Renal cortex interstitium (tissue), 11 donors: ENCODE data around the gene ERCC2. TPM values are rescaled to one million over a fixed set of nuclear protein-coding genes. Genes with fewer than 3 reads are reported as not detected.

Experiments used
- DNase-seq, 11 donors: peaks; one replicate each; pipeline ENCODE4 v3.0.0-alpha.2; 2013; ENCODE audit warnings: low read depth in 9 of 11, low spot score in 4 of 11; ENCODE audit errors: extremely low read depth in 1 of 11
- polyA plus RNA-seq, 3 donors: library from polyadenylated mRNA; unstranded; fragments of 120-200 nt; gene quantifications; one replicate each; pipeline ENCODE4 v1.2.1, GENCODE V29; 2013; ENCODE audit not compliant: insufficient read length in 3 of 3

The ERCC2 gene
- polyA plus RNA-seq, 3 donors = 33.5 to 36.9 (median 35.5) TPM

DNA sequence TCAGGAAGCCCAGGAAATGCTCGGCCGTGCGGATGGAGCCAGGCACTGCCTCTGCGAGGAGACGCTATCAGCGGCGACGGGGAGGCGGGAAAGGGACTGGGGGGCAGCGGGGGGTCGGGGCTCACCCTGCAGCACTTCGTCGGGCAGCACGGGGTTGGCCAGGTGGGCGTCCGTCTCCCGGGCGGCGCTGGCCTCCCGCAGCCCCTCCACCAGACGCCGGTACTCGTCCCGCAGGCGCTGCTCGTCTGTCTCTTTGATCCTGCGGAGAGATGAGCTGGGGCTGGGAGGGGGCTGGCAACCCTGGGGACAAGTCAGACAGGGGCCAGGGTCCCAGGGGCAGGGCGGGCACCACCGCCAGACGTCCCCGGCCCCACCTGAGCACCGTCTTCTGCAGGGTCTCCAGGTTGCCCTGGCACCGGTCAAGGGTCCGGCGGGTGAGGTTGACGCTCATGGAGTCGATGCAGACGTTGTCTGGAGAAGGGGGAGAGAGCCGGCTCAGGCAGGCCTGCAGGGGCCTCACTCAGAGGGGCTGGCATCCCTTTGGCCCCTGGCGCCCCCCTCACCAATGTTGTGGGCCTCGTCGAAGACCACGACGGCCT lies 6.4 kb downstream of the ERCC2 start:
- no peak for DNase-seq

DNA sequence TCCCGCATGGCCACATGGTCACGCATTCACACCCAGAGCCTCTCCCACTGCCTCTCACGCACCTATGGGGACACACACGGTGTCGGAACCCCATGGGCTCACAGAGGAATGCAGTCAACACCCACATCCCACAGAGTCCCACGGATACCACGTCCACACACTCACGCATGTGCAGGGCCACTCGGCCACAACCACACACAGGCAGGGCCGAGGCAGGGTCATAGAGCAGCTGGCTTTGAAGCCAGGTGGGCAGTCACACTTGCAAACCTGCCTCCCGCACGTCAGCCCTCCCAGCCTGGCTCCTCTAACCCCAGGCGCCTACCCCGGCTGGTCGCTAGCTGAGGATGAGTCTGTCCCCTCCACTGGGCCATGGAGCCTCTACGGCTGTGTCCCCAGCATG lies 8.1 kb downstream of the ERCC2 start:
- no peak for DNase-seq

DNA sequence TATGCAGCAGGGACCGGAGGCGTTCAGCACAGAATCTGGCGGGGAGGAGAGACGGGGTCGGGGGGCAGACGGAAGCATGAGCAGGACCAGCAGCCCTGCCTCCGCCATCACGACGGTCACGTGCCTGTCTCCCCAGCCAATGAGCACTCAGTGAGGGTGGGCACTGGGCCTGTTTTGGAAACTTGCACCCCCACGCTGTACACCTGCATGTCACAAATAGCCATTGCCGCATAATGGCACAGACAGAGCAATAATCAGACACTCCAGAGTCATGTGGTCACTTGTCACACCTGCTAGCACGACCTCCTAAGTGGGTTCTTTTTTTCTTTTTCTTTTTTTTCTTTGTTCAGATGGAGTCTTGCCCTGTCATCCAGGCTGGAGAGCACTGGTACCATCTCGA lies 8.8 kb downstream of the ERCC2 start:
- DNase-seq = no peak

DNA sequence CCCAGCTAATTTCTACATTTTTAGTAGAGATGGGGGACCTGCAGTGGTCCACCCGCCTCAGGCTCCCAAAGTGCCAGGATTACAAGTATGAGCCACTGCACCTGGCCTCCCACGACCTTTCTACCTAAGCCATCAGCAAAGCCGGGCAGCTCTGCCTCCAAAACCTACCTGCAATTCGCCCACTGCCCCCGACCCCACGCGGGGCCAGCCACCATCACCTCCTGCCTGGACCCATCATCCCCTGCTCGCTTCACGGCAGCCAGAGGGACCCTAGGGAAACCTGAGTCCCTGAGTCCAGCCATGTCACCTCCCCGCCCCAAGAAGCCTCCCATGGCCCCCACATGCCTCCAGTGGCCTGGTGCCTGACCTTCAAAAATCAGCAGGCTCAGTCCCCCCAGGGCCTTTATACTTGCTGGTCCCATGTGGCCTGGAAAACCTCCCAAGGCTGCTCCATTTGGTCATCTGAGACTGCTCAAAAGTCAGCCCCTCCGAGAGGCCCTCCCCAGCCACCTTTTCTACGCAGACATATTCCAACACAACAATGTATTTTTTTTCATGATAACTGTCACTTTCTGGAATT lies 12.1 kb downstream of the ERCC2 start:
- no peak for DNase-seq

DNA sequence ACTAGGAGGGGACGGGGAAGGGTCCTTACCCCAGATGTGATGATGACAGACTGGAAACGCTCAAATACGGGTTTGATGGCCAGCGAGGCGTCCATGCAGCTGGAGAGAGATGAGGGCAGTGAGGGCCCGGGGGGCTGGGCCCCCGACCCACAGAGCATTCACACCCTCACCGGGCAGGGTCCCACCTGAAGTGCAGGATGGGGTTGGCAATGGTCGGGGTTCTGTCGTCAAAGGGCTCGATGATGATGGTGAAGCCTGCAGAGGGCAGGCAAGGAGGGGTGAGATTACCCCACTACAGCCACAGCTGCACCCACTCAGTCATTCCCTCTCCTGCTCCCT lies 13.0 kb downstream of the ERCC2 start:
- no peak for DNase-seq

DNA sequence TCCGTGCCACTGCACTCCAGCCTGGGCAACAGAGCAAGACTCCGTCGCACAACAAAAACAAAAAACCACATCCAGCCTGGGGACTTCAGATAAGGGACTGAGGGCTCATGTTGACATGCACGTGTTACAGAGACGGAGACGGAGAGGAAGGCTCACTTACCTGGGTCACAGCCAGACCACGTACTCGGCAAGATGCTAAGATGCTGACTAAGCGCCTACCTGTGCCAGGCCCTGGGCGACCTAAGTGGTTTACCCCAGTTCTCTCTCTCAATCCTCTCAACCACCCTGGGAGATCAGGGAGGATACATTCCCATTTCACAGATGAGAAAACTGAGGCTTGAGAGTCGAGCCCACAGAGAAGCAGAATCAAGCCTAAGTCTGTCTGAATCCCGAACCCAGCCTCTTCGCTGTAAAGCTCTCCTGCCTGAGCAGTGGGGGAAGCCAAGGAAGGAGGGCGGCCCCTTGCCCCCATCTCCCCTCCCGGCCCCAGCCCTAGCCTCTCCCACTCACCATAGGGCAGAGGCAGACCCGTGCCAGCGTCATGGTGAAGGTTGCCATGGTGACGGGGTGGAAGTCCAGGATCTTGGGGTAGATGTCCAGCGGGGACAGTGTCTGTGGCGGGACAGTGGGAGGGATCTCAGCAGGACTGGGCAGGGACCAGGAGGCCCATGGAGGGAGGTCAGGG lies 13.5 kb downstream of the ERCC2 start:
- no peak for DNase-seq

DNA sequence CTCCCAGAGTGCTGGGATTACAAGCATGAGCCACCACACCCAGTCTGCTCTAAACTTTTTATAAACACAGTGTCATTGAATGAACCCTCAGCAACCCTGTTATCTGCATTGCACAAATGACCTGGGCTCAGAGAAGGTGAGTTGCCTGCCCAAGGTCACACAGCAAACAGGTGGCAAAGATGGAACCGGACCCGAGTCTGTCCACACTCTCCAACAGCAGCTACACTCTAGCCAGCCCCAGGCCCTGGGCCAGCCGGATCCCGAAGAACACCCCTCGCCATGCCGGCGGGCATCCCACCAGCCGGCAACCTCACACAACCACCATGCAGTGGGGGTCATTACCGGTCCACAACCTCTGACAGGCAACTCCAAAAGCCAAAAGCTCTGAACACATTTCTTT lies 14.5 kb downstream of the ERCC2 start:
- DNase-seq = no peak

DNA sequence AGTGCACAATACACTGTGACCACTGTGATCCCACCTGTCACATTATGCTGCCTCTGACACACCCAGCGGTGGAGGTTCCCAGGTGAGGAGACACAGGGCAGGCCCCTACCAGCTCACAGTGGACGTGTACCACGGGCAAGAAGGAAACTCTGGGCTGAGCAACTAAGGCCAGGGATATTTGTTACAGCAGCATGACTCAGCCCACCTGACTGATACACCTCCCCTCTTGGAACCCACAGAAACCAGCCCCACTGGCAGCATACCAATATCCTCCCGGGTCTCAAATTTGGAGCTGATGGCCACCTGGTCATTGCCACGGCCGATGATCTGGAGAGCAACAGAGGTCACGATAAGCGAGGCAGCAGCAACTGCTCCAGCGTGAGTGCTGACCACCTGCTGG lies 15.0 kb downstream of the ERCC2 start:
- no peak for DNase-seq

DNA sequence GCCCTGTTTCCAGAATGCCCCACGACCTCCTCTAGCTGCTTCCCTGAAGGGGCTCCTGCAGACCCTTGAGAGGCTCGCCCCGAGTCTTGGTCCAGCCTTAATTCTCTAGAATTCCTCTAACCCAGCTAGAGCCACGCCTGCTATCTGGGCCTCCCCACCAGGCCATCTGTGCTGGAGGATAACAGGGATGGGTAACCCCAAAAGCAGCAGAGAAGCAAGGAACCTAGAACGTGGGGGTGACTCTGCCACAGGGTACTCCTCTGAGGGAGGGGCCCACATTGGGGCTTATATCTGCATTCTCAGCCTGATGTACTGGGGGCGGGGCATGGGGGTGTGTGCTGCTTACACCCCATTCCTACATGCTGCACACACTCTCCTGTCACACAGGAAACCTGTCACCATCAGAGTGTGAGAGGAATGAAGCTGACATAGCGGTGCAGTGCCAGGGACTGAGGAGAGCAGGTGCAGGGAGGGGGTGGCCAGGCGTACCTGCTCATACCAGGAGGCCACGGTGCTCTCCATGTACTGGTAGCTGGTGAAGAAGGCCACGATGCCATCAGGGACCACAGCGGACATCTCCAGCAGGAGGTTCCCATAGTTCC lies 16.0 kb downstream of the ERCC2 start:
- DNase-seq = no peak

DNA sequence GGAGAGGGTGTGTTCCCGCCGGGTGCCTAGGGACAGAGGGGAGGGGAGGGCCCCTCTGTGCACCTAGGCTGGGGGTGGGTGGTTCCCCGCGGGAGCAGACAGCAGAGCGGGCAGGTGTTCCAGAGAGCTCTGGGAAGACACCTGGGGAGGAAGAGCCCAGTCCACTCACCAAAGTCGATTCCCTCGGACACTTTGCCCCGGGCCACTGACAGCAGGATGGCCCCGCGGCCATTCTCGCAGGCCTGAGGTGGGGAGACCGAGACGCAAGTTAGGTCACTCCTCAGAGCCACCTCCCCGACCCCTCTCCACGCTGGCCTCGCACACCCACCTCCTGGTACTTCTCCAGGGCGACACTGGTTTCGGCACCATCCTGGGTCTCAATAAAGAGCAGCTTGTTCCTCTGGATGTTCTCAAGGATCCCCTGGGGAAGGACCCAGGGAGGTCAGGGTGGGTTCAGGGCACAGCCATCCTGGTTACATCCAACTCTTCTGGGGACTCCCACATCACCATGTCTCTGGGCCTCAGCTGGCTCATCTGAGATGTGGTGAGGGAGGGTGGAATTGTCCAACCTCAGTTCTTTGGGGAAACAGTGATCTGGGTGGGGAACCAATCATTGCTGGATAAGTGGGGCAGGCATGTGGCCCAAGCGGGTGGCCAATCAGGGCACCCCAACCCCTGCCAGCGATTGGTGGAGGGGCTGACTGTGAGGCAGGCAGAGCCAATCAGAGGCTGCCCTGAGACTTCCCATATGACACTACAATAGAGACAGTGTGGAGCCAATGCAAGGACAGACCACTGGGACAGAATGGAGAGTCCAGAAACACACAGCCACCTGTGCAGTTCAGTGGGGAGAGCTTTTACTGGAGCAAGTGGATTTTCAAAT lies 17.2 kb downstream of the ERCC2 start:
- DNase-seq = no peak

DNA sequence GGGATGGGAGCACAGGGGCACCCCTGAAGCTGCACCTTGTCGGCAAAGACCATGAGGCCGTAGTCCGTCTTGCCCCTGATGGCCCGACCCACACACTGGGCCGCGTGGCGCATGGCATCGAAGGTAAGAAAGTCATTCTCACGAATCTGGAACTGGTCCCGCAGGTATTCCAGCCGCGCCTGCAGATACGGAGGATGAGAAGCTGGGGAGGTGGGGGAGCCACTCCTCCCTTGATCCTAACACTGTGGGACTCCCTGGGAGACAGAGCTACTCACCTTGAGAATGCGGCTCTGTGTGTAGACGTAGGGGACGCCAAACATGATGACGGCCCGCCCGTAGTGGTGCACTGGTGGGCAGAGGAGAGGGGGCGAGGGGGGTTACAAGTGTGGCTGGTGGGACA lies 17.9 kb downstream of the ERCC2 start:
- DNase-seq = no peak

DNA sequence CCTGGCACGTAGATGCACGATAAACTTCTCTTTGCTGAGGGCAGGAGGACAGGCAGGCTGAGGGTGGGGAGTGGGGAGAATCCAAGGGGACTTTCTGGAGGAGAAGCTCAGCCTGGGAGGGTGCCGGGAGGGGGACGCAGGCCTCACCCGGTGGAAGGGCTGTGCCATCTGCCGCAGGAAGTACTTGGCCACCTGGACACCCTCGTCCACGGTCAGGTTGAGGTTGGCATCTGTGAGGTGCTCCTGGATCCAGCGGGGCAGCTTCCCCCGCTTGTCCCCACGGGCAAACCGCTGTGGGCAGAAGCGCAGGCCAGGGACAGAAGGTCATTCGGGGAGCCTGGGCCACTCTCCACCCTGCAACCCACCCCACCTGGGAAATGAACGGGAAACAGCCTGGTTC lies 18.3 kb downstream of the ERCC2 start:
- no peak for DNase-seq

DNA sequence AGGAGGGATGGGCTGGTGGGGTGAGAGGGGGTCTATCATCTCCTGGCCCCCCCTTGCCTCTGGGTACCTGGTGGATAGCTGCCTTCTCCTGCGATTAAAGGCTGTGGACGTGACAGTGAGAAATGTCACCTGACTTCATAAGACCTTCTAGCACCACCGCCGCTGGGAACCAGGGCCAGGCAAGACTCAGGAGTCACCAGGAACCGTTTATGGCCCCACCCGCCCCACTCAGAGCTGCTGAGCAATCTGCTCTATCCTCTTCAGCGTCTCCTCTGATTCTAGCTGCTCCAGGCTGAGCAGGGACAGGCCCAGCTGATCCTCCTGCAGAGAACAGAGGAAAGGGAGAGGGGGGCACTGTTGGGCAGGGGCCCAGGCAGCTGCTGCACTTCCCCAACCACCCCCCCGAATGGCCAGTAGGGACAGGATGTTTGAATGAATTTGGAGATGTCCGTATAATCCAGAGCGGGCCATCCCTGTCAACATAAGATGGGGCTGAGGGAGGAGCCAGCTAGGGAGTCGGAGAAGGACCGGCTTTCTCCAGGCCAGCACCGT lies 18.9 kb downstream of the ERCC2 start:
- DNase-seq = no peak

DNA sequence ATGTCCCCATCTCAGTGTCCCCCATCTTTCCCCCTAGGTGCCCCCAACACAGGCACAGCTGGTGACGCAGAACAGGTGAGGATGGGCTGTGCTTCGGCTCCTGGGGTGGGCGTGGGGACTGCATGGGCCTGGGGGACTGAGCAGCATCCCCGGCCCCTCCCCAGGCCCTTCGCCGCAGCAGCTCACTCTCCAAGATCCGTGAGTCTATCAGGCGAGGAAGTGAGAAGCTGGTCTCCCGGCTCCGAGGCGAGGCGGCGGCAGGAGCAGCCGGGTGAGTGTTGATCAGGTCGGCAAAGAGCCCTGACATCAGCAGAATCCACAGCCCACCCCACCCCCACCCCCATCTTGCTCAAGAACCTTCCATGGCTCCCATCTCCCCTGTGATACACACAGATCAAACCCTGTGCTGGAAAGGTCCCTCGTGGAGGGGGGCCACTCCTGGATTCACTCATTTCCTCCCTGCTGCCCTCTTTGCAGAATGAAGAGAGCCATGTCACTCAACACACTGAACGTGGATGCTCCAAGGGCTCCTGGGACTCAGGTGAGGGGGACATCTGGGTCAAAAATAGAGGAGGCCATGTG lies 19.8 kb downstream of the ERCC2 start:
- no peak for DNase-seq

DNA sequence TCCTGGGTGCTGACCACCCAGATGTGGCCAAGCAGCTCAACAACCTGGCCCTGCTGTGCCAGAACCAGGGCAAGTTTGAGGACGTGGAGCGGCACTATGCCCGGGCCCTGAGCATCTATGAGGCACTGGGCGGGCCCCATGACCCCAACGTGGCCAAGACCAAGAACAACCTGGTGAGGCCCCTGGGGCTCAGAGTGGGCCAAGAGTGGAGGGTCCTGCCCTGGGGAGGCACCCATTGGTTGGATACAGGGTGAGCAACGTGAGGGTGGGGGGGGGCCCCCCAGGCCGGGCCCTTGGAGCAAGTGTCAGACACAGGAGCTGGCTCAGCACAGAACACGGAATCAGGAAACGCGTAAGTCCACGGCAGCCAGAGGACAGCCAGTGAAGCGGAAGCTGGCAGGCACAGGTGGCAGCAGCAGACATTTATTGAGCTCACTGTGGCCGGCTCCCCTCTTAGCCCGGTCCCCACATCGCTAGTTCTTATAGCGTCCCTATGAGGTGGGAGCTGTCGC lies 20.9 kb downstream of the ERCC2 start:
- DNase-seq = no peak

DNA sequence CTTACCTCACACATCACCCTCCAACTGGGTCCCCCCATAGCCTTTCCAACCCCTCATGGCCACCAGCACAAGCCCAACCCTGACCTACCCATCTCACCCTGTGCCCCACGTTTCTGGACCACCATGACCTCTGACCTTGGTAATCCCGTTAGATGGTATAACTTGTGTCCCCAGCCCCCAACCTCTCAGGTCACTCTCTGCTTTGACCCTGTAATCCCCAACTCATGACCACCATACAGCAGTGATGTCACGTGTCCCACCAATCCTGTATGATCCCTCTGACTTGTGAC lies 21.3 kb downstream of the ERCC2 start:
- DNase-seq = no peak

DNA sequence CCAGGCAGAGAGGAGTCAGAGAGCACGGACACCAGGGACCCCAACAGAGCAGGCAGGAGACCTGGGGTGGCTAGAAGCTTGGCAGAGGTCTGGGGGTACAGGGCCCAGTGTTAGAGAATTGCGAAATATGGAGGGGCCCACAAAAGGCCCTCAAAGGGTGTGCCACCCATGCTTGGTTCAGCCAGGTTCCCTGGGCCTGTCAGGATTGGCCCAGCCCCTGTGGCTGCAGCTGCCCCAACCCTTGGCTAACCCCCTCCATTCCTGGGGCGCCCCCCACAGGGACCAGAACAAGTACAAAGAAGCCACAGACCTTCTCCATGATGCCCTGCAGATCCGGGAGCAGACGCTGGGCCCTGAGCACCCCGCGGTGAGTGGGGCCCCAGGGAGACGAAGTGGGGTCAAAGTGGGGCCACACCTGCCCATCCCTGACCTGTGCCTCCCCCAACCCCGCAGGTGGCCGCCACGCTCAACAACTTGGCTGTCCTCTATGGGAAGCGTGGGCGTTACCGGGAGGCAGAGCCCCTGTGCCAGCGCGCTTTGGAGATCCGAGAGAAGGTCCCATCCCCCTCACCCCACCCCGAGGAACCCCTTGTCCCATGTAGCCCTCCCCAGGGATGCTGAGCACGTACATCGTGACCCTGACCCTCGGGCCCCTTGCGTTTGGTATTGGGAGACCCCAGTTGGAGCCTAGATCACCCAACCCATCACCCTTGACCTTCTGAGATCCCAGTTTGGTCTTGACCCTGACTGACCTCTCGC lies 21.8 kb downstream of the ERCC2 start:
- DNase-seq = no peak

DNA sequence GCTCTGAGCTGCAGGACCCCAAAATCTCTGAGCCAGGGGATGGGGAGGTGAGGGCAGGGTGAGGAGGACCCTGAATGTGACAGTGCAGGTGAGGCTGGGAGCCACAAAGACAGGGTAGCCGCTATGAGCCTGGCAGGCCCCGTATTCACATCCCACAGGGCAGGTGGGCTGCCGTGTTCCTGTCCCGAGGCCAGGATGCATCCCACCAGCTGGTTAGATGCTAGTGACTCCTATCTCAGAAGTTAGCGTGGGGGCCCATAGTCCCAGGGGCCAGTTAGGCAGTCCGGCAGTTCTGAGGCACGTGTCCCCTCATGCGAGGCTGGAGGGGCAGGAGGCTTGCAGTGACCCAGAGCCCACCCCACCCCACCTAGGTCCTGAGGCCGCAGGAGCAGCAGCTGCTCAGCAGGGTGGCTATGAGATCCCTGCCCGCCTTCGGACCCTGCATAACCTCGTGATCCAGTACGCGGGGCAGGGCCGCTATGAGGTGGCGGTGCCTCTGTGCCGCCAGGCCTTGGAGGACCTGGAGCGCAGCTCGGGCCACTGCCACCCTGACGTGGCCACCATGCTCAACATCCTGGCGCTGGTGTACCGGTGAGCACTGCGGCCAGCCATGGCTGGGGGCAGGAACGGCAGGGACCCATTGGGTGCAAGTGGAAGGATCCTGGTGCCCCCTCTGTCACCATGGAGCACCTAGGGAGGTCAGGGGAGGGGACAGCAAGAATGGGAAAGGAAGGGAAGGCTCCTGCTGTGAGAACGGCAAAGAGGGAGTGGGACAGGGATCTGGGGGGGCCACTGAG lies 22.6 kb downstream of the ERCC2 start:
- DNase-seq = no peak
